GM18867 (cell line): ENCODE measurements around the gene ZNRD2.
"Not testable (repeated sequence)": the region's sequence is repeated elsewhere in the genome, so short reads cannot be mapped to it uniquely, and the experiment has no call there.

Experiments used
- ATAC-seq: cut with Tn5 transposase; IDR thresholded peaks from one replicate; pipeline ENCODE4 v1.9.1; 2021; ENCODE audit warnings: mild to moderate bottlenecking, moderate library complexity; ENCODE audit not compliant: unreplicated experiment

ZNRD2 gene

GRCh38 chr11:65555693-65556231 lies 14.5 kb upstream of the ZNRD2 start:
- ATAC-seq = no peak

- ATAC-seq = no peak
Measured at GRCh38 chr11:65556470-65557279, 13.6 kb upstream of the ZNRD2 start.

GRCh38 chr11:65557280-65558001 lies 12.8 kb upstream of the ZNRD2 start:
- no peak for ATAC-seq

GRCh38 chr11:65558002-65558929 lies 12.0 kb upstream of the ZNRD2 start, which contains the start of gene LTBP3:
Gene LTBP3, minus strand, starts transcription at chr11:65558359. Its CDS starts 400 bp downstream, at chr11:65557959.
- no peak for ATAC-seq

GRCh38 chr11:65558930-65559509 lies 11.3 kb upstream of the ZNRD2 start:
- ATAC-seq = no peak

GRCh38 chr11:65559535-65559934 lies 10.7 kb upstream of the ZNRD2 start:
- ATAC-seq = no peak

GRCh38 chr11:65559951-65560537 lies 10.2 kb upstream of the ZNRD2 start:
- no peak for ATAC-seq

- no peak for ATAC-seq
Measured at GRCh38 chr11:65560555-65561418, 9.5 kb upstream of the ZNRD2 start.

- no peak for ATAC-seq
Measured at GRCh38 chr11:65562020-65562419, 8.3 kb upstream of the ZNRD2 start.

- no peak for ATAC-seq
Measured at GRCh38 chr11:65562788-65563187, 7.5 kb upstream of the ZNRD2 start.

- no peak for ATAC-seq
Measured at GRCh38 chr11:65563601-65564000, 6.7 kb upstream of the ZNRD2 start.

GRCh38 chr11:65564879-65565559 lies 5.3 kb upstream of the ZNRD2 start:
- ATAC-seq = not testable (repeated sequence)

- no peak for ATAC-seq
Measured at GRCh38 chr11:65565624-65566453, 4.4 kb upstream of the ZNRD2 start.

GRCh38 chr11:65569164-65569972 lies 909 bp upstream of the ZNRD2 start:
- ATAC-seq = peak; percentile 4

- ATAC-seq = no peak
Measured at GRCh38 chr11:65571420-65571819, 1.1 kb downstream of the ZNRD2 start.

- no peak for ATAC-seq
Measured at GRCh38 chr11:65571940-65572339, 1.7 kb downstream of the ZNRD2 start.
